PC-3 (cell line): Measurements from ENCODE around the gene HPX. TPM values are rescaled to one million over a fixed set of nuclear protein-coding genes. Genes with fewer than 3 reads are reported as not detected.

Source experiments
- ATAC-seq: fragments of 200-7000 bp; cut with Tn5 transposase; 2 replicates; pipeline ENCODE4 v1.9.1; 2020; ENCODE audit warnings: mild to moderate bottlenecking, moderate library complexity
- BruUV-seq: library from RNA; stranded (reverse); fragments of 400-500 nt; replicated peaks from 2 replicates; lab custom pipeline; 2021; lab: Mats Ljungman, UMichigan
- CTCF ChIA-PET: fragments of 300-600 bp; sonication (Branson Sonifier 250); formaldehyde crosslinking; loops from one replicate; lab custom pipeline; 2022; ENCODE audit warnings: antibody characterized with exemption; lab: Charles Lee
- POLR2A ChIA-PET: fragments of 300-600 bp; sonication (Branson Sonifier 250); formaldehyde crosslinking; loops from one replicate; lab custom pipeline; 2022; ENCODE audit warnings: antibody characterized with exemption; ENCODE audit not compliant: unreplicated experiment; lab: Charles Lee
- DNase-seq: peaks from one replicate; pipeline ENCODE4 v3.0.0-alpha.2; 2015
- H2AFZ ChIP-seq: fragments of 300-600 bp; sonication (generic); 2 replicates; pipeline ENCODE4 v1.6.0; 2016; ENCODE audit warnings: antibody characterized with exemption, low read length
- H3F3A ChIP-seq: fragments of 300-600 bp; sonication (generic); one replicate; pipeline ENCODE4 v1.6.0; 2017; ENCODE audit warnings: antibody characterized with exemption, low read length, control low read depth, mild to moderate bottlenecking; ENCODE audit not compliant: unreplicated experiment
- H3K27ac ChIP-seq: fragments of 300-600 bp; sonication (generic); 2 replicates; pipeline ENCODE4 v1.5.1; 2016; ENCODE audit warnings: mild to moderate bottlenecking, low read length
- H3K27me3 ChIP-seq: fragments of 300-600 bp; sonication (generic); 2 replicates; pipeline ENCODE4 v1.6.1; 2016; ENCODE audit warnings: low read length, mixed read lengths
- H3K36me3 ChIP-seq: fragments of 300-600 bp; sonication (generic); 2 replicates; pipeline ENCODE4 v1.6.1; 2016; ENCODE audit warnings: low read depth, mixed run types, low read length, mixed read lengths
- H3K4me1 ChIP-seq: fragments of 300-600 bp; sonication (generic); 2 replicates; pipeline ENCODE4 v1.5.1; 2016; ENCODE audit warnings: low read length; ENCODE audit not compliant: insufficient read depth
- H3K4me2 ChIP-seq: fragments of 300-600 bp; sonication (generic); 2 replicates; pipeline ENCODE4 v1.6.0; 2016; ENCODE audit warnings: low read length
- H3K4me3 ChIP-seq: fragments of 300-600 bp; sonication (generic); 2 replicates; pipeline ENCODE4 v1.5.1; 2016; ENCODE audit warnings: mild to moderate bottlenecking, low read length, mixed read lengths
- H3K79me2 ChIP-seq: fragments of 300-600 bp; sonication (generic); 2 replicates; pipeline ENCODE4 v1.6.1; 2017; ENCODE audit warnings: low read length, mixed read lengths
- H3K9ac ChIP-seq: fragments of 300-600 bp; sonication (generic); 2 replicates; pipeline ENCODE4 v1.6.0; 2016; ENCODE audit warnings: mild to moderate bottlenecking, low read length
- H3K9me2 ChIP-seq: fragments of 300-600 bp; sonication (generic); replicated peaks from 2 replicates; pipeline ENCODE4 v1.6.1; 2016; ENCODE audit warnings: mixed run types, low read length, mixed read lengths
- H3K9me3 ChIP-seq: fragments of 300-600 bp; sonication (generic); 2 replicates; pipeline ENCODE4 v1.6.1; 2016; ENCODE audit warnings: low read length, mixed read lengths
- H4K20me1 ChIP-seq: fragments of 300-600 bp; sonication (generic); 2 replicates; pipeline ENCODE4 v1.6.1; 2016; ENCODE audit warnings: low read length, mixed read lengths
- CTCF ChIP-seq: fragments of 300-600 bp; sonication (generic); conservative IDR thresholded peaks from 2 replicates; pipeline ENCODE4 v1.5.1; 2017; ENCODE audit warnings: antibody characterized with exemption, low read depth, mild to moderate bottlenecking, low read length
- EZH2 ChIP-seq: fragments of 300-600 bp; sonication (generic); IDR thresholded peaks from one replicate; pipeline ENCODE4 v1.6.1; 2017; ENCODE audit warnings: antibody characterized with exemption, mild to moderate bottlenecking, low read length; ENCODE audit not compliant: unreplicated experiment
- EZH2phosphoT487 ChIP-seq: fragments of 300-600 bp; sonication (generic); IDR thresholded peaks from 2 replicates; pipeline ENCODE4 v1.6.1; 2018; ENCODE audit warnings: mild to moderate bottlenecking, antibody characterized with exemption, low read length, borderline replicate concordance
- intact Hi-C: fragments of 100-400 bp; cut with micrococcal nuclease; formaldehyde crosslinking; loops from 2 replicates; pipeline ENCODE4 v1.9.0; 2023
- total RNA-seq: library from RNA; depleted of rRNA; stranded (reverse); fragments of >200 nt; gene quantifications from 2 replicates; pipeline ENCODE4 v1.2.3, GENCODE V29; 2014

HPX gene
- total RNA-seq, 1 experiment from 2014 or later, result 1.6 TPM

DNA sequence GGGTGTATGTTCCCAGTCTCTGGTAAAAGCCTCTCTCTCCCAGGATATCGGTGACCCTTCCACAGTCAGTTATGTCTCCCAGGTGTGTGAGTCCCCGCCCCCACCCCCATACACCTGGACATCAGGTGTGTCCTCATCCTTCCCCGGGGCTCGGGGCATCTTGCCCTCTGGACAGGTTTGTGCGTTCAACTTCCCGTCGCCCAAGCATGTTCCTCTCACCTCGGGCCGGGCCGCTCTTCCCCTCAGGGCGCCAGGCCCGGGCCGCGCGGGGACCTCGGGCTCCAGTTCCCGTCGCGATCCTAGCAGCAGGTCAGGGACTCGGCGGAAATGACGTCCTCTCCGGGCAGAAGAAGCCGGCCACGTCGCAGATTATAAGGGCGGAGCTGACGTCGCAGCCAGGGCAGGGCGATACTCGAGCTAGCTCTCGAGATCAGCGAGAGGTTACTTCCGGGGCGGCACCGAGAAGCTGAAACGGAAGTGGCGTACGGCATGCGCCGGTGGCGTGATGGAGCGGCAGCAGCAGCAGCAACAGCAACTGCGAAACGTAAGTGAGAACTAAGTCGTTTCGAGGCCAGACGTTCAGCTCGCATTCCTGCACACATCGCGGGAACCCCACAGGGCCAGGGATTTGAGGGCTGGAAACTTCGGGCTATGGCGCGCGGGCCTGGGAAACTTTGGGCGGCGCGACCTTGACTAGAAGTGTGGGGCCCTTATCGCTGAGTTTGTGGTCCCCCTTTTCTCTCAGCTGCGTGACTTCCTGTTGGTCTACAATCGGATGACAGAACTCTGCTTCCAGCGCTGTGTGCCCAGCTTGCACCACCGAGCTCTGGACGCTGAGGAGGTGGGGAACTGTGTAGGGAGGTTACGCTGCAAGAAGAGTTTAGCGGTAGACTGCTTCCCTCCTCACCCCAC is 40.5 kb upstream of the HPX start, which contains the start of the genes ARFIP2 and TIMM10B:
TSS of gene ARFIP2 (minus strand) at position 320 of the 912 bp plus-strand sequence. CDS start 910 bp downstream, outside the sequence.
TSS of gene TIMM10B (plus strand) at position 490 of the 912 bp plus-strand sequence. CDS start at position 506, 16 bp downstream.
- Histone ChIP-seq H3K9me2 (no peaks in the 10 kb centered on the region), H3K4me2 (peak within 1 kb of the TSS; percentile 92), H3K79me2 (peaks cover 57% of the 10 kb centered on the region), H3F3A (no peaks in the 10 kb centered on the region), H3K36me3 (peaks cover 48% of the 10 kb centered on the region), H4K20me1 (no peaks in the 10 kb centered on the region), H3K27me3 (no peaks in the 10 kb centered on the region), H3K4me1 (peaks cover 17% of the 10 kb centered on the region), H2AFZ (peak within 1 kb of the TSS; percentile 81), H3K4me3 (peak within 1 kb of the TSS; percentile 95), H3K9ac (peak within 1 kb of the TSS; percentile 96), H3K27ac (peak within 1 kb of the TSS; percentile 73), H3K9me3 (no peaks in the 10 kb centered on the region)
- peak; percentile 97 for DNase-seq
- intact Hi-C loops, result loop anchor here (1.0 to 5.0 kb wide), 3 partner anchors 121 to 202 kb away; partner anchors contain the start of genes ILK, MRPL17 and RRP8
- ChIA-PET POLR2A (interaction anchor here (0.6 to 1.0 kb wide), 5 partner anchors 25 to 883 kb away, joined by 3 to 4 read pairs (median 3); partner anchors contain the start of gene MRPL17), CTCF (interaction anchor here (0.5 to 0.8 kb wide), 2 partner anchors 103 to 187 kb away, joined by 8 read pairs; no protein-coding TSS in a partner anchor)
- TSS peak; percentile 47 for BruUV-seq
- ATAC-seq, result peak; percentile 95
- no peak for TF ChIP-seq CTCF
- no peak for TF ChIP-seq EZH2phosphoT487
- TF ChIP-seq EZH2, result no peak

- DNase-seq, result no peak
- Histone ChIP-seq H3K9ac (peak overlapping the region; percentile 96), H3K79me2 (peaks cover 57% of the 10 kb centered on the region), H3F3A (no peaks in the 10 kb centered on the region), H3K27me3 (no peaks in the 10 kb centered on the region), H4K20me1 (no peaks in the 10 kb centered on the region), H3K36me3 (peaks cover 43% of the 10 kb centered on the region), H3K4me1 (peaks cover 21% of the 10 kb centered on the region), H3K9me2 (no peaks in the 10 kb centered on the region), H3K4me3 (peak overlapping the region; percentile 95), H3K9me3 (no peaks in the 10 kb centered on the region), H3K4me2 (peak overlapping the region; percentile 92), H2AFZ (peak overlapping the region; percentile 81; the same call in 1 of the 2 replicates), H3K27ac (peak overlapping the region; percentile 28; the same call in 1 of the 2 replicates)
- TF ChIP-seq EZH2phosphoT487 (no peak), CTCF (no peak), EZH2 (no peak)
- ChIA-PET POLR2A (no interaction called here), CTCF (no interaction called here)
- intact Hi-C loops, result loop anchor here (5.0 kb wide), 1 partner anchor 122 kb away; the partner anchor contains the start of genes ILK and RRP8
- ATAC-seq, result no peak
- TSS peak; percentile 54 for BruUV-seq
Observed at GRCh38 chr11:6480299-6480914, 39.6 kb upstream of the HPX start.
